Left ventricle myocardium superior (tissue), 1 donor: ENCODE results near the gene IL10. TPM values are rescaled to one million over a fixed set of nuclear protein-coding genes. Genes with fewer than 3 reads are reported as not detected.
"Not testable (repeated sequence)": the region's sequence is repeated elsewhere in the genome, so short reads cannot be mapped to it uniquely, and the experiment has no call there.

Experiments
- ATAC-seq: fragments of 200-7000 bp; cut with Tn5 transposase; one replicate; pipeline ENCODE4 v1.9.1; 2020; ENCODE audit warnings: mild to moderate bottlenecking, moderate library complexity
- DNase-seq: peaks from one replicate; pipeline ENCODE4 v3.0.0-alpha.2; 2020
- intact Hi-C: fragments of 100-400 bp; cut with micrococcal nuclease; formaldehyde crosslinking; loops from one replicate; pipeline ENCODE4 v1.11.0; 2022
- total RNA-seq: library from RNA; stranded (reverse); fragmentation: NEBNext Ultra II Directional; extraction: Animal tissue kit (Norgen Biotek cat#: 25700); gene quantifications from one replicate; pipeline ENCODE4 v1.2.1, GENCODE V29; 2021
- donor health status: DM: no; HTN: yes; CAD: no; lungs with severe emphysema.

The IL10 gene
- total RNA-seq, 1 donor from 2014 or later = 0.37 TPM

DNA sequence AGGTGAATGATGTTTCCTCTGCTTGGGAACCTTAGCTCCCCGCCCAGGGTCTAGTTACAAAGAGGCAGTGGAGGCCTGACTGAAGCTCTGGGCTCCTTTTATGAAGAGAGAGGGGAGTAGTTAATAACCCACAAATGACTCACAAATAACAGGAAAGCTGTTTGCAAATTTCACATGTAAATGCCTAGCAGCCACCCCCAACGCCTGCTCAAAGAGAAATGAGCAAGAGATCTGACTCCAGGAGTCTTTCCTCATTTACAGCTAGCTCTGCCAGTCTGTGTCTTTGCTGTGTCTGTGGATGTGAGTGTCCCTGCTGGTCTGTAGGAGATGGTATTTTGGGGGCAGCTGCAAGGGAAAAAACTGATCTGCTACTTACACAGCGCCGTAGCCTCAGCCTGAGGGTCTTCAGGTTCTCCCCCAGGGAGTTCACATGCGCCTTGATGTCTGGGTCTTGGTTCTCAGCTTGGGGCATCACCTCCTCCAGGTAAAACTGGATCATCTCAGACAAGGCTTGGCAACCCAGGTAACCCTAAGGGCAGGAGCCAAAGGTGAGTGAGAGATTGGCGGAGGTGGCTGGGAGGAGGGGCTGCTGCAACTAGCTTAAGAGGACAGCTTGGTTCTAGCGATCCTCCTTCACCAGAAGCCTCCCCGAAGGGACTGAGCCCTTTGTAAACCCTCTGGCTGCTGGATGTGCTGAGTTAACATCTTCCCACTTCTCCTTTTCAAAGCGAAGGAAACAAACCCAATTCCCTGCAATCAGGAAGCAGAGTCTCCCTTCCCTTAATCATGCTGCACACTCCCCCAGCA lies 1.6 kb downstream of the IL10 start, which contains the start of gene IL19:
TSS of gene IL19 (plus strand) at position 243 of the 807 bp plus-strand sequence. CDS start 65,890 bp downstream, outside the sequence.
- DNase-seq (peak; percentile 41), ATAC-seq (peak; percentile 73)
- intact Hi-C loops = no loop called here

DNA sequence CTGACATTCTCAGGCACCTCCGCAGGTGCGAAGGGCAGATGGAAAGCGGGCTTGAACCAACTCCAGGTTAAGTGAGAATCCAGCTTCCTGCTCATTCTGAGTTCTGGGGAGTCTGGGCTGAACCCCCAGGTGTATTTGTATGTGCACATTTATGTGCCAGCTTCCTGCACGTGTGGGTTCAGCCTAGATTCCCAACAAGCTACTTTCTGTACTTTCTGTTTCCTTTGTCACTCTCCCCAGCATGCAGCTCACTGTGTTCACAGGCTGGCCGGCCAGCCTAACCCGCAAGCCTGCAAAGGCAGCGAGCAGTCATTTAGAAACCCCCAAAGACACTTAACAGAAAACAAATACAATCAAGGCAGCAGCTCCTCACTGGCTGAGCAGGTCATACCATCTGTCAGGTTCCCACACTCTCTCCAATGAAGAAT lies 3.0 kb downstream of the IL10 start:
- ATAC-seq = no peak
- intact Hi-C loops = no loop called here
- DNase-seq = no peak

- DNase-seq (no peak), ATAC-seq (no peak)
- intact Hi-C loops = no loop called here
Observed at GRCh38 chr1:206768472-206769303, 3.6 kb downstream of the IL10 start.

GRCh38 chr1:206766251-206766856 lies 5.9 kb downstream of the IL10 start:
- intact Hi-C loops = no loop called here
- DNase-seq = peak; percentile 51
- ATAC-seq = peak; percentile 68

DNA sequence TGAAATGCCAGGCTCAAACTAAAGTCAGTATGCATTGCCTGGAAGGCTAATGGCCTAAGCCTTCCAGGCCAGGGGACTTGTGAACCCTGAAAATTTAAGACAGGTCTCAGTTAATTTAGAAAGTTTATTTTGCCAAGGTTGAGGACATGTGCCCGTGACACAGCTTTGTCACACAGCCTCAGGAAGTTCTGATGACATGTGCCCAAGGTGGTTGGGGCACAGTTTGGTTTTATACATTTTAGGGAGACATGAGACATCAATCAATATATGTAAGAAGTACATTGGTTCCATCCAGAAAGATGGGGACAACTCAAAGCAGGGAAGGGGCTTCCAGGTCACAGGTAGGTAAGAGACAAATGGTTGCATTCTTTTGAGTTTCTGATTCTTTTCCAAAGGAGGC lies 6.5 kb downstream of the IL10 start:
- ATAC-seq, intact Hi-C loops: not testable (repeated sequence)

DNA sequence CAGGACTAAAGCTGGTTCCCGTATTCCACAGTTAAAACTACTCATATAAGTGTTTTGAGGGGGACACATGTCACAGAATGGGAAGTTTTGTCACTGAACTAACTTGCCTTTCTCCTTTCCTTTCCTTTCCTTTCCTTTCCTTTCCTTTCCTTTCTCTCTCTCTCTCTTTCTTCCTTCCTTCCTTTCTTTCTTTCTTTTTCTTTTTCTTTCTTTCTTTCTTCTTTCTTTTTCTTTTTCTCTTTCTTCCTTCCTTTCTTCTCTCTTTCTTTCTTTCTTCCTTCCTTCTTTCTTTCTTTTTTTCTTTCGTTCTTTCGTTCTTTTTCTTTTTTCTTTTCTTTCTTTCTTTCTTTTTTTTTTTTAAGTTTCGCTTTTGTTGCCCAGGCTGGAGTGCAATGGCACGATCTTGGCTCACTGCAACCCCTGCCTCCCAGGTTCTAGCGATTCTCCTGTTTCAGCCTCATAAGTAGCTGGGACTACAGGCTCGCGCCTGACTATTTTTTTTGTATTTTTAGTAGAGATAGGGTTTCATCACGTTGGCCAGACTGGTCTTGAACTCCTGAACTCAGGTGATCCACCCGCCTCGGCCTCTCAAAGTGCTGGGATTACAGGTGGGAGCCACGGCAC lies 9.4 kb downstream of the IL10 start:
- intact Hi-C loops, DNase-seq, ATAC-seq: not testable (repeated sequence)

More for the DNA sequence above, 6.5 kb downstream of the IL10 start:
- DNase-seq = not testable (repeated sequence)

- no peak for ATAC-seq
- DNase-seq = no peak
- intact Hi-C loops = no loop called here
Observed at GRCh38 chr1:206761159-206761768, 11.0 kb downstream of the IL10 start.

GRCh38 chr1:206760590-206760989 lies 11.7 kb downstream of the IL10 start:
- intact Hi-C loops = no loop called here
- DNase-seq = no peak
- no peak for ATAC-seq

GRCh38 chr1:206757524-206758266 lies 14.6 kb downstream of the IL10 start:
- no peak for ATAC-seq
- intact Hi-C loops = no loop called here

GRCh38 chr1:206754011-206754410 lies 18.3 kb downstream of the IL10 start:
- ATAC-seq (no peak), DNase-seq (no peak)
- intact Hi-C loops = no loop called here

More at GRCh38 chr1:206757524-206758266, 14.6 kb downstream of the IL10 start:
- no peak for DNase-seq

DNA sequence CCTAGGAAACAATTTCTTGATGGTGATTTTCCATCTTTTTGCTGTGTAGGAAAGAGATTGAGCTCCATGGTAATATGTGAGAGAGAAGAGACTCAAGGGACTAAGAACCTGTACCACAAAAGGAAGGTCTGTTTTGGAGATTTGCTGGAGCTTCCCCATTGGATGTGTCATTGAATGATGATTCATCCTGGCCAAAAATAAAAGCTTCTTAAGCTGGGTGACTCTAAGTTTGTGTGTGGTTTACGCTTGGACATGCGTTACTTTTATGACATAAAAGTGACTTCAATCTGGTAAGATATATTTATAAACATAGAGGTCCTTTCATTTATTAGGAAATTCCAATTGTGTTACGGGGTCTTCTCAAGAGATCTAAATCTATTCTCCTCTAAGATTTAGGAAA lies 19.2 kb downstream of the IL10 start:
- DNase-seq = no peak
- no peak for ATAC-seq
- intact Hi-C loops = no loop called here

DNA sequence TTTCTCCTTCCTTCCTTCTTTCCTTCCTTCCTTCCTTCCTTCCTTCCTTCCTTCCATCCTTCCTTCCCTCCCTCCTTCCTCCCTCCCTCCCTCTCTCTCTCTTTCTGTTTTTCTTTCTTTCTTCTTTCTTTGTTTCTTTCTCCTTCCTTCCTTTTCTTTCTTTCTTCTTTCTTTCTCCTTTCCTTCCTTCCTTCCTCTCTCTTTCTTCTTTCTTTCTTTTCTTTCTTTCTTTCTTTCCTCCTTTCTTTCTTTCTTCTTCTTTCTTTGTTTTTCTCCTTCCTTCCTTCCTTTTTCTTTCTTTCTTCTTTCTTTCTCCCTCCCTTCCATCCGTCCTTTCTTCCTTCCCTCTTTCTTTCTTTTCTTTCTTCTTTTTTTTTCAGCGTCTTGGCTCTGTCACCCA lies 19.8 kb downstream of the IL10 start:
- no peak for DNase-seq
- intact Hi-C loops = no loop called here
- ATAC-seq = no peak

DNA sequence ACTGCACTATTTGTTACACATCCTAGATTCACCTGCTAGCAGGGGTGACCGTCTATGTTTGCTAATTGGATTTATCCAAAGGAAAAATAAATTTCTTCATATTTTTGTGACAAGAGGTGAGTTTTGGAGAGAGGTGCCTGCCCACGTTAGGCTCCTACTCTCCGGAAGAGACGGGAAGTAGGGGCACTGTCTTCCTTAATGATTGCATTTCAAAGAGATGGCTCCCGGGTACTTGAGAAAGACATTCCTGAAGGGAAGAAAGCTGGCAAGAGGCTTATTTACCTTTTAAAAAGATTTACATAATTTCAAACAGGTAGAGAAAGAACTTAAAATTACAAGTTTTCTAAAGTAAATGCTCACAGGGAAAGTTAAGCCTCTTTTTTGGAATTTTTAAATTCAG lies 20.4 kb downstream of the IL10 start:
- ATAC-seq = no peak
- no peak for DNase-seq
- intact Hi-C loops = no loop called here

DNA sequence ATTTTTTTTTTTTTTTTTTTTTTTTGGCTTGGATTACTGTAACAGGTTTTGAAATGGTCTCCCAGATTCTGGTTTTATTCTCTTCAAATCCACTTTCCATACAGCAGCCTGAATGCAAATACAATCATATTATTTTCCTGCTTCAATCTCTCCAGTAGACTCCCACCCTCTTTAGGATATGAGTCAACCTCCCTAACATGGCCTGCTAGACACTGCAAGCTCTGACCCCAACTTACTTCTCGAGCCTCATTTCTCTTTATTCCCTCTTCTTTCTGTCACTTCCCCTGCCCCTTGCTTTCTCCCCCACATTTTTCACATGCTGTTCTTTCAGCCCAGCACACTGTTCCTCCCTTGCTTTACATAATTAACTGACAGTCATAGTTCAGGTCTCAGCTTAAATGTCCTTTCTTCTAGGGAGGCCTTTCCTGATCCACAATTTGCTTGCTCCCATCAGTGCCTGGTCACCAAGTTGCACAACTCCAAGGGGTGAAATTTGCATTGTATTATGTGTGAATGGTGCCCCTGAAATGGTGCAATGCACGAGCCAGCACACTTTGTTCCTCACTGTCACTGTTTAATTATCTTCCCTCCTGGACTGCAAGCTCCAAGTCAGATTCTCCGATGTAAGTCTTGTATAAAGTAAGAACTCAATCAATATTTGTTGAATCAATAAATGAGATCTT lies 23.8 kb downstream of the IL10 start:
- ATAC-seq = no peak
- intact Hi-C loops = no loop called here
- no peak for DNase-seq

- intact Hi-C loops = no loop called here
- DNase-seq = no peak
- ATAC-seq = no peak
Observed at GRCh38 chr1:206745301-206745700, 27.0 kb downstream of the IL10 start.

- no peak for ATAC-seq
- DNase-seq = no peak
- intact Hi-C loops = no loop called here
Observed at GRCh38 chr1:206744683-206745082, 27.6 kb downstream of the IL10 start.

DNA sequence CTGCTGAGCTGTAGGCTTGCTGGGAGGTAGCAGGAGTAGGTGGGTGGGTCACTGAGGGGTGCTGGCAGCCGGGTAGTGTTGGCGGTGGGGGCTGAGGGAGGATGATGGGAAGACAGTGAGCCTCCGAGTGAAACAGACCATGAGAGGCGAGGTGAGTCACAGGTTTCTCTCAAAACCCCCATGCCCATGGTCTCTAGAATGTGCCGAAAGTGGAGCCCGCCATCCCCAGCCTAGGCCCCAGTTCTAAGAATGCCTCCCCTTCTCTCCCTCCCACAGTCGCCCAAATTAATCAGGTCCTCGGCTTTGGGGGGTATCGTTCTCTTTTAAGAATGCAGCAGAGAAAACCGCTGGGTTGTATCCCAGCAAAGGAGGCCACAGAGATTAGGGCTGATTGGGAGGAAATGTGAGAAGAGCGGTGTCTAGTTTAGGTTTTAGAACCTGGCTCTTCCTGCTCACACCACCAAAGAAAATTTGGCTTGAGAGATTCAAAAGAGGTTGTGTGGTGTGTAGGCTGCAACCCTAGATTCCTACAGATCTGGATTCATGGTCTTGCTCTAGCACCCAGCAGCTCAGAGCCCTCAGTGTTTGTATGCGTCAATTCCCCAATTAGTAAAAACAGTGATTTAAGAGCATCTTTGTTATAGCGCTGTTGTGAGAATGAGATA lies 29.4 kb downstream of the IL10 start:
- intact Hi-C loops = no loop called here
- DNase-seq (no peak), ATAC-seq (no peak)
